ENCODE results near the gene DMD. TPM values are rescaled to one million over a fixed set of nuclear protein-coding genes. Genes with fewer than 3 reads are reported as not detected.

The DMD gene
- total and polyA plus RNA-seq, 9 donors = 14.0 to 70.5 (median 37.6) TPM

DNA sequence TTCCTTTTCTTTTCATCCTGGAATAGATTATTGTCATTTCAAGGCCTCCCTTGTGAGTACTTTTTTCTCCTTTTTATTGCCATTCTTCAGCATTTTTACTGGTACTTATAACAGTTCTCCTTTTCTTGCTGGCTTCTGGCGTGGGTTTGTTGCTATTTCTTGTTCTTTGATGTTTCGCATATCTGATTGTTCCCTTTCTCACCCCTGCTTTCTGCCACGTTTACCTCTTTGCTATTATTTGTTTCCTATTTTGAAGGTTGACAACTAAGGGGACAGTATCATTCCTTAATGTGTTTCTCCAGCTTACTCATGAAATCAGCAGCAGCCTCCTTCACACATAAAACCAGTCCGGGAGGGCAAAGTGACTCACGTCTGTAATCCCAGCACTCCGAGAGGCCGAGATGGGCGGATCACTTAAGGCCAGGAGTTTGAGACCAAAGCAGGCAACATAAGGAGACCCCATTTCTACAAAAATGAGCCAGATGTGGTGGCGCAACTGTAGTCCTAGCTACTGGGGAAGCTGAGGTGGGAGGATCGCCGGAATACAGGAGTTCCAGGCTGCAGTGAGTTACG, 72.6 kb downstream of the DMD start:
- TF ChIP-seq, protein P1, sequence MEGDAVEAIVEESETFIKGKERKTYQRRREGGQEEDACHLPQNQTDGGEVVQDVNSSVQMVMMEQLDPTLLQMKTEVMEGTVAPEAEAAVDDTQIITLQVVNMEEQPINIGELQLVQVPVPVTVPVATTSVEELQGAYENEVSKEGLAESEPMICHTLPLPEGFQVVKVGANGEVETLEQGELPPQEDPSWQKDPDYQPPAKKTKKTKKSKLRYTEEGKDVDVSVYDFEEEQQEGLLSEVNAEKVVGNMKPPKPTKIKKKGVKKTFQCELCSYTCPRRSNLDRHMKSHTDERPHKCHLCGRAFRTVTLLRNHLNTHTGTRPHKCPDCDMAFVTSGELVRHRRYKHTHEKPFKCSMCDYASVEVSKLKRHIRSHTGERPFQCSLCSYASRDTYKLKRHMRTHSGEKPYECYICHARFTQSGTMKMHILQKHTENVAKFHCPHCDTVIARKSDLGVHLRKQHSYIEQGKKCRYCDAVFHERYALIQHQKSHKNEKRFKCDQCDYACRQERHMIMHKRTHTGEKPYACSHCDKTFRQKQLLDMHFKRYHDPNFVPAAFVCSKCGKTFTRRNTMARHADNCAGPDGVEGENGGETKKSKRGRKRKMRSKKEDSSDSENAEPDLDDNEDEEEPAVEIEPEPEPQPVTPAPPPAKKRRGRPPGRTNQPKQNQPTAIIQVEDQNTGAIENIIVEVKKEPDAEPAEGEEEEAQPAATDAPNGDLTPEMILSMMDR (IDR thresholded peaks at IDR 0.05) = no peak
- no peak for TF ChIP-seq EP300 (IDR thresholded peaks at IDR 0.05)
- TF ChIP-seq POLR2A (IDR thresholded peaks at IDR 0.05) = no peak
- Histone ChIP-seq H3K36me3 (no peaks in the 10 kb centered on the region), H3K27me3 (no peaks in the 10 kb centered on the region), H3K9me3 (no peaks in the 10 kb centered on the region), H3K4me3 (no peak overlapping the region), H3K4me1 (ENCODE audit: insufficient read depth) (no peaks in the 10 kb centered on the region), H3K27ac (no peak overlapping the region)
- intact Hi-C loops (cut with DNase I) = loop anchor here in 1 of 4 donors (10.0 kb wide), 1 partner anchor 84 kb away; no protein-coding TSS in a partner anchor
- no peak for DNase-seq
- 61 to 71% (median 70%) methylated on average over 12 of the region's 12 CpGs for whole genome bisulfite sequencing, 3 donors

DNA sequence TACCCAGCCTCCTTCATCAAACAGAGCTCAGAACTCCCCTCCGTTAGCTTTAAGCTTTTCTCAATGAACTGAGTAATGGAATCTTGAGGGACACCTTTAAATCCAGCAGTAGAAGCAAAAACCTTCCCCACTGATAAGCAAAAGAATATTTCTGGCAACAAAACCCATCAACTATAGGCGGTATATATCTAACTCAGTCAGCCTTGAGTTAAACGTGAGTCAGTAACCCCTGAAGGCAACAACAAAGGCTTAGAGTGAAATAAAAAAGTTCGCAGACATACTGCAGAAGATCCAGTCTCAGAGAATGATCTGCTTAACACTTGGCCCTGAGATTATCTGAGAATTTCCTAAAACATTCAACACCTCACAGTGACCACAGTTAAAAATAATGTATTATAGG, 77.2 kb downstream of the DMD start:
- Histone ChIP-seq H3K9me3 (no peaks in the 10 kb centered on the region), H3K27ac (no peak overlapping the region), H3K4me1 (ENCODE audit: insufficient read depth) (no peaks in the 10 kb centered on the region), H3K4me3 (no peak overlapping the region), H3K27me3 (no peaks in the 10 kb centered on the region), H3K36me3 (no peaks in the 10 kb centered on the region)
- TF ChIP-seq EP300 (IDR thresholded peaks at IDR 0.05) (no peak), POLR2A (IDR thresholded peaks at IDR 0.05) (no peak)
- TF ChIP-seq, protein P1 (IDR thresholded peaks at IDR 0.05) = no peak
- intact Hi-C loops (cut with DNase I) = loop anchor here in 1 of 4 donors (10.0 kb wide), 1 partner anchor 79 kb away; no protein-coding TSS in a partner anchor
- 27 to 31% (median 28%) methylated on average over 4 of the region's 4 CpGs for WGBS, 3 donors
- no peak for DNase-seq

DNA sequence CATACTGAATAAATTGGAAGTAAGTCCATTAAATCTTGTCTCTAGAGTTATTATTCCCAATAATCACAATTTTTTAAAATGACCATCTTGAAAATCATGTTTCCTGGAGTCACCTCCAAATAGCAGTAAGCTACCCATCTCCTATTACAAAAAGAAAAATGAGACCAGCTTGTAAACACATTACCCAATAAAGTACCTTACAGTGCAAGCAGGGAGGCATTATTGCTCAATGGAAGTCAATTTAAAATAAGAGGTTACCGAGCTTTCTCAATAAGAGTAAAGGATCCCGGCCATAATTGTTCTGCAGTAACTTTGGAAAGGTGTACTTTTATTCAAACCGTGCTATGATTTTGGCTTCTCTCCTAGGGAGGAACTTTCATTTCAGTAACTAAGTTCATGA, 78.0 kb downstream of the DMD start:
- DNase-seq = no peak
- Histone ChIP-seq H3K27ac (no peak overlapping the region), H3K27me3 (no peaks in the 10 kb centered on the region), H3K9me3 (no peaks in the 10 kb centered on the region), H3K4me1 (ENCODE audit: insufficient read depth) (no peaks in the 10 kb centered on the region), H3K36me3 (no peaks in the 10 kb centered on the region), H3K4me3 (no peak overlapping the region)
- TF ChIP-seq POLR2A (IDR thresholded peaks at IDR 0.05) (no peak), EP300 (IDR thresholded peaks at IDR 0.05) (no peak)
- TF ChIP-seq, protein P1 (IDR thresholded peaks at IDR 0.05) = no peak
- 41 to 45% (median 45%) methylated on average over 3 of the region's 3 CpGs for WGBS, 3 donors
- intact Hi-C loops (cut with DNase I) = loop anchor here in 1 of 4 donors (10.0 kb wide), 1 partner anchor 79 kb away; no protein-coding TSS in a partner anchor

DNA sequence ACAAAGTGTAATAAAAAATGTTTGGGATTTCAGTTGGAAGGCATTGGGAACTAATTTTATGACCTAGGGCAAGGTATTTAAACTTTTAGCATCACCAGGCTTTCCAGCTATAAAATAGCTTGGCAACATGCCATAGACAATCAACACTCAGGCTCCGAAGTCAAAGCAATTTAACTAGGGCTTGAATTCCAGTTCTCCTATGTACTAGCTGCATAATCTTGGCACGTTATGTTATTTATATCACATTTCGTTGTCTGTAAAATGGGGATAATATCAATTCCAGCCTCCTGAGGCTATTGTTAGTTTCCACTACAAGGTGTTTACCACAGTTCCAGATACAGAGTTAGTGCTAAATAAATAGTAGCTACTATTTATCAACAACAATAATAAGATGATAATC, 78.8 kb downstream of the DMD start:
- no peak overlapping the region for H3K27ac ChIP-seq
- 64 to 76% (median 67%) methylated on average over 3 of the region's 3 CpGs for WGBS, 3 donors
- TF ChIP-seq POLR2A (IDR thresholded peaks at IDR 0.05) = no peak
- TF ChIP-seq EP300 (IDR thresholded peaks at IDR 0.05) = no peak
- TF ChIP-seq, protein P1 (IDR thresholded peaks at IDR 0.05) = no peak
- H3K9me3 ChIP-seq = no peaks in the 10 kb centered on the region
- H3K4me3 ChIP-seq = no peak overlapping the region
- H3K27me3 ChIP-seq = no peaks in the 10 kb centered on the region
- no peaks in the 10 kb centered on the region for H3K4me1 ChIP-seq (ENCODE audit: insufficient read depth)
- H3K36me3 ChIP-seq = no peaks in the 10 kb centered on the region
- intact Hi-C loops (cut with DNase I) = loop anchor here in 1 of 4 donors (10.0 kb wide), 1 partner anchor 78 kb away; no protein-coding TSS in a partner anchor
- no peak for DNase-seq

All from ovary (tissue), 9 donors.